Fibroblast of mammary gland (primary cell): Measurements from ENCODE around the gene BCAS2.
A peak's percentile ranks its signal among the peaks of the same experiment; 100 is the strongest.
"Not testable (repeated sequence)": the region's sequence is repeated elsewhere in the genome, so short reads cannot be mapped to it uniquely, and the experiment has no call there.

Source experiments
- DNase-seq: peaks from one replicate; pipeline ENCODE4 v3.0.0-alpha.2; 2010; ENCODE audit warnings: low read depth
- H3K4me3 ChIP-seq: 2 replicates; pipeline ENCODE4 v1.5.1; 2011; ENCODE audit warnings: low read depth, mild to moderate bottlenecking, low read length, moderate library complexity; ENCODE audit not compliant: control insufficient read depth
- CTCF ChIP-seq: conservative IDR thresholded peaks from 2 replicates; pipeline ENCODE4 v1.5.1; 2011; ENCODE audit warnings: low read depth, low read length, inconsistent platforms; ENCODE audit not compliant: control insufficient read depth, insufficient read depth

The BCAS2 gene

GRCh38 chr1:114588196-114588689 lies 6.8 kb upstream of the BCAS2 start:
- DNase-seq: no peak
- TF ChIP-seq CTCF: no peak
- no peak overlapping the region for H3K4me3 ChIP-seq

- no peak for TF ChIP-seq CTCF
- no peak overlapping the region for H3K4me3 ChIP-seq
- no peak for DNase-seq
These were observed 6.0 kb upstream of the BCAS2 start for GRCh38 chr1:114587203-114587991.

- no peak overlapping the region for H3K4me3 ChIP-seq
- no peak for DNase-seq
- TF ChIP-seq CTCF: no peak
These were observed 5.2 kb upstream of the BCAS2 start for GRCh38 chr1:114586513-114587047.

GRCh38 chr1:114585231-114585630 lies 3.8 kb upstream of the BCAS2 start:
- no peak for TF ChIP-seq CTCF
- DNase-seq: peak; percentile 37
- no peak overlapping the region for H3K4me3 ChIP-seq

GRCh38 chr1:114574365-114574764 lies 7.0 kb downstream of the BCAS2 start:
- no peak for TF ChIP-seq CTCF
- H3K4me3 ChIP-seq: no peak overlapping the region
- no peak for DNase-seq

GRCh38 chr1:114564141-114564540 lies 17.3 kb downstream of the BCAS2 start:
- H3K4me3 ChIP-seq: no peak overlapping the region
- DNase-seq: no peak
- no peak for TF ChIP-seq CTCF

- not testable (repeated sequence) for DNase-seq, H3K4me3 ChIP-seq
These were observed 18.4 kb downstream of the BCAS2 start for GRCh38 chr1:114562978-114563510.
